ENCODE data around the gene LSM4.
A peak's percentile ranks its signal among the peaks of the same experiment; 100 is the strongest.

The LSM4 gene

GRCh38 chr19:18294467-18294864 is 28.4 kb downstream of the LSM4 start:
- H3K9me3 ChIP-seq (ENCODE audit: insufficient read depth, low read depth, low read length), result no peaks in the 10 kb centered on the region
- peaks cover 35% of the 10 kb centered on the region for H3K4me1 ChIP-seq (ENCODE audit: insufficient read depth, low read length, poor library complexity, severe bottlenecking)
- H3F3A ChIP-seq (ENCODE audit: low read depth), result peaks cover 4% of the 10 kb centered on the region; the same call in 1 of the 2 replicates
- TF ChIP-seq EZH2phosphoT487 (IDR thresholded peaks at IDR 0.05; ENCODE audit: borderline replicate concordance) (no peak), CTCF (conservative IDR thresholded peaks at IDR 0.05; ENCODE audit: low read length) (no peak)
- H3K27me3 ChIP-seq (ENCODE audit: insufficient read depth, low read length, poor library complexity, severe bottlenecking), result no peaks in the 10 kb centered on the region
- H4K20me1 ChIP-seq (ENCODE audit: insufficient read depth, low read length, poor library complexity, severe bottlenecking), result no peaks in the 10 kb centered on the region
- H3K79me2 ChIP-seq (ENCODE audit: insufficient read depth, low read length), result peaks cover 3% of the 10 kb centered on the region; the same call in 1 of the 2 replicates
- H2AFZ ChIP-seq (ENCODE audit: low read length), result no peak overlapping the region
- H3K4me2 ChIP-seq (ENCODE audit: low read depth, low read length, poor library complexity, severe bottlenecking), result no peak overlapping the region
- H3K4me3 ChIP-seq (ENCODE audit: low read length, poor library complexity, severe bottlenecking), result no peak overlapping the region
- no peaks in the 10 kb centered on the region for H3K36me3 ChIP-seq (ENCODE audit: insufficient read depth, low read length)
- H3K9ac ChIP-seq (ENCODE audit: low read depth, low read length, poor library complexity, severe bottlenecking), result no peak overlapping the region
- H3K9me2 ChIP-seq (replicated peaks; ENCODE audit: low read depth, low read length), result no peaks in the 10 kb centered on the region

- H3K9me3 ChIP-seq (ENCODE audit: insufficient read depth, low read depth, low read length), result no peaks in the 10 kb centered on the region
- TF ChIP-seq CTCF (conservative IDR thresholded peaks at IDR 0.05; ENCODE audit: low read length), result no peak
- TF ChIP-seq EZH2phosphoT487 (IDR thresholded peaks at IDR 0.05; ENCODE audit: borderline replicate concordance), result no peak
- H3K36me3 ChIP-seq (ENCODE audit: insufficient read depth, low read length), result no peaks in the 10 kb centered on the region
- H3K79me2 ChIP-seq (ENCODE audit: insufficient read depth, low read length), result peaks cover 3% of the 10 kb centered on the region; the same call in 1 of the 2 replicates
- H3K4me3 ChIP-seq (ENCODE audit: low read length, poor library complexity, severe bottlenecking), result peak overlapping the region; percentile 90
- H3K9me2 ChIP-seq (replicated peaks; ENCODE audit: low read depth, low read length), result no peaks in the 10 kb centered on the region
- no peaks in the 10 kb centered on the region for H4K20me1 ChIP-seq (ENCODE audit: insufficient read depth, low read length, poor library complexity, severe bottlenecking)
- H3F3A ChIP-seq (ENCODE audit: low read depth), result peaks cover 4% of the 10 kb centered on the region; the same call in 1 of the 2 replicates
- H3K9ac ChIP-seq (ENCODE audit: low read depth, low read length, poor library complexity, severe bottlenecking), result no peak overlapping the region
- H3K4me1 ChIP-seq (ENCODE audit: insufficient read depth, low read length, poor library complexity, severe bottlenecking), result peaks cover 35% of the 10 kb centered on the region
- no peaks in the 10 kb centered on the region for H3K27me3 ChIP-seq (ENCODE audit: insufficient read depth, low read length, poor library complexity, severe bottlenecking)
- peak overlapping the region; percentile 84 for H3K4me2 ChIP-seq (ENCODE audit: low read depth, low read length, poor library complexity, severe bottlenecking)
- H2AFZ ChIP-seq (ENCODE audit: low read length), result no peak overlapping the region
These were observed 29.0 kb downstream of the LSM4 start for GRCh38 chr19:18293642-18294466.

- no peaks in the 10 kb centered on the region for H3K27me3 ChIP-seq (ENCODE audit: insufficient read depth, low read length, poor library complexity, severe bottlenecking)
- H3K4me2 ChIP-seq (ENCODE audit: low read depth, low read length, poor library complexity, severe bottlenecking), result peak overlapping the region; percentile 84
- H3K36me3 ChIP-seq (ENCODE audit: insufficient read depth, low read length), result no peaks in the 10 kb centered on the region
- H3K4me3 ChIP-seq (ENCODE audit: low read length, poor library complexity, severe bottlenecking), result peak overlapping the region; percentile 90
- H3K9ac ChIP-seq (ENCODE audit: low read depth, low read length, poor library complexity, severe bottlenecking), result peak overlapping the region; percentile 95
- peaks cover 4% of the 10 kb centered on the region; the same call in 1 of the 2 replicates for H3F3A ChIP-seq (ENCODE audit: low read depth)
- no peak for TF ChIP-seq CTCF (conservative IDR thresholded peaks at IDR 0.05; ENCODE audit: low read length)
- no peak for TF ChIP-seq EZH2phosphoT487 (IDR thresholded peaks at IDR 0.05; ENCODE audit: borderline replicate concordance)
- no peaks in the 10 kb centered on the region for H3K9me3 ChIP-seq (ENCODE audit: insufficient read depth, low read depth, low read length)
- H3K79me2 ChIP-seq (ENCODE audit: insufficient read depth, low read length), result peaks cover 3% of the 10 kb centered on the region; the same call in 1 of the 2 replicates
- peaks cover 35% of the 10 kb centered on the region for H3K4me1 ChIP-seq (ENCODE audit: insufficient read depth, low read length, poor library complexity, severe bottlenecking)
- H3K9me2 ChIP-seq (replicated peaks; ENCODE audit: low read depth, low read length), result no peaks in the 10 kb centered on the region
- no peaks in the 10 kb centered on the region for H4K20me1 ChIP-seq (ENCODE audit: insufficient read depth, low read length, poor library complexity, severe bottlenecking)
- peak overlapping the region; percentile 81; the same call in 1 of the 2 replicates for H2AFZ ChIP-seq (ENCODE audit: low read length)
These were observed 29.9 kb downstream of the LSM4 start for GRCh38 chr19:18292810-18293641.

Data from Loucy (cell line).